K562 (cell line): ENCODE measurements around the gene CDCA3. TPM values are rescaled to one million over a fixed set of nuclear protein-coding genes. Genes with fewer than 3 reads are reported as not detected.

Source experiments
- ATF7 ChIP-seq: fragments of 450-650 bp; IDR thresholded peaks from 2 replicates; pipeline ENCODE4 v1.7.1; 2014; ENCODE audit warnings: mild to moderate bottlenecking, moderate library complexity
- COPS2 ChIP-seq: fragments of 450-650 bp; conservative IDR thresholded peaks from 2 replicates; pipeline ENCODE4 v1.6.1; 2016; ENCODE audit warnings: mild to moderate bottlenecking, moderate library complexity
- ELF4 ChIP-seq: fragments of 450-650 bp; formaldehyde crosslinking; IDR thresholded peaks from 2 replicates; pipeline ENCODE4 v1.4.0; 2022; ENCODE audit warnings: missing genetic modification characterization
- MED1 ChIP-seq: sonication (generic); formaldehyde crosslinking; IDR thresholded peaks from 2 replicates; pipeline ENCODE4 v1.8.1; 2023; ENCODE audit warnings: missing genetic modification reagents, borderline replicate concordance
- NR2C1 ChIP-seq, 2 experiments: fragments of 450-650 bp; IDR thresholded peaks; 2 replicates each; pipeline ENCODE4 v1.6.1; 2017; ENCODE audit warnings: mild to moderate bottlenecking in 2 of 2, antibody characterized with exemption in 1 of 2, inconsistent platforms in 1 of 2, missing compliant biosample characterization in 1 of 2, missing genetic modification characterization in 1 of 2
- PHF21A ChIP-seq: fragments of 450-650 bp; IDR thresholded peaks from 2 replicates; pipeline ENCODE4 v1.6.1; 2017; ENCODE audit warnings: low read depth, borderline replicate concordance
- PHF8 ChIP-seq: fragments of 200-600 bp; sonication (generic); IDR thresholded peaks from 2 replicates; pipeline ENCODE4 v1.6.1; 2012; ENCODE audit warnings: mixed run types, mild to moderate bottlenecking, inconsistent platforms, low read length, moderate library complexity, borderline replicate concordance
- POLR2H ChIP-seq: IDR thresholded peaks from 2 replicates; pipeline ENCODE4 v1.6.1; 2016; ENCODE audit warnings: missing genetic modification characterization, low read depth, mild to moderate bottlenecking, control low read depth, missing compliant biosample characterization, moderate library complexity
- TCF7 ChIP-seq: sonication (generic); IDR thresholded peaks from 2 replicates; pipeline ENCODE4 v1.6.1; 2016; ENCODE audit warnings: antibody characterized with exemption, borderline replicate concordance
- ZNF347 ChIP-seq: fragments of 450-650 bp; formaldehyde crosslinking; IDR thresholded peaks from 2 replicates; pipeline ENCODE4 v1.4.0; 2020; ENCODE audit warnings: low read depth, mild to moderate bottlenecking, moderate library complexity
- ZNF77 ChIP-seq: fragments of 250-450 bp; sonication (Bioruptor Pico); IDR thresholded peaks from 2 replicates; pipeline ENCODE4 v1.5.0; 2020
- polyA plus RNA-seq, 8 experiments: library from polyadenylated mRNA; depleted of rRNA in 4 of 8; stranded (reverse) in 5 of 8; unstranded in 3 of 8; fragments of >200 nt; fragmentation: Nextera tagmentation in 2 of 8; fragmentation: Illumina TruSeq in 1 of 8; extraction: Ambion mirVana in 2 of 8; extraction: Trizol in 1 of 8; gene quantifications; 2 replicates each; pipeline versions ENCODE4 v1.2.1 to v1.2.3, GENCODE V29; 2011 to 2014; ENCODE audit warnings: inconsistent platforms in 1 of 8, missing spikeins in 1 of 8
- total RNA-seq, 7 experiments: library from RNA; depleted of rRNA in 6 of 7; stranded (reverse); fragments of >200 nt in 6 of 7; fragmentation: Illumina TruSeq in 2 of 7; extraction: Trizol in 2 of 7; gene quantifications; 2 replicates each; pipeline versions ENCODE4 v1.2.1 to v1.2.3, GENCODE V29; 2011 to 2021; ENCODE audit warnings: low replicate concordance in 1 of 7
- TF ChIP-seq, protein P1 (sequence below), 2 experiments: fragments of 450-650 bp in 1 of 2; sonication (generic) in 1 of 2; formaldehyde crosslinking in 1 of 2; IDR thresholded peaks; 2 replicates each; pipeline versions ENCODE4 v1.7.1 to v1.9.0; 2016 to 2022; ENCODE audit warnings: inconsistent platforms in 1 of 2, mild to moderate bottlenecking in 1 of 2, missing genetic modification reagents in 1 of 2

CDCA3 gene
- total and polyA plus RNA-seq, 9 of the 15 experiments (the other 6 are each of a cell fraction or from before 2014, with no cell fraction given) = 24.2 to 80.8 (median 55.1) TPM

DNA sequence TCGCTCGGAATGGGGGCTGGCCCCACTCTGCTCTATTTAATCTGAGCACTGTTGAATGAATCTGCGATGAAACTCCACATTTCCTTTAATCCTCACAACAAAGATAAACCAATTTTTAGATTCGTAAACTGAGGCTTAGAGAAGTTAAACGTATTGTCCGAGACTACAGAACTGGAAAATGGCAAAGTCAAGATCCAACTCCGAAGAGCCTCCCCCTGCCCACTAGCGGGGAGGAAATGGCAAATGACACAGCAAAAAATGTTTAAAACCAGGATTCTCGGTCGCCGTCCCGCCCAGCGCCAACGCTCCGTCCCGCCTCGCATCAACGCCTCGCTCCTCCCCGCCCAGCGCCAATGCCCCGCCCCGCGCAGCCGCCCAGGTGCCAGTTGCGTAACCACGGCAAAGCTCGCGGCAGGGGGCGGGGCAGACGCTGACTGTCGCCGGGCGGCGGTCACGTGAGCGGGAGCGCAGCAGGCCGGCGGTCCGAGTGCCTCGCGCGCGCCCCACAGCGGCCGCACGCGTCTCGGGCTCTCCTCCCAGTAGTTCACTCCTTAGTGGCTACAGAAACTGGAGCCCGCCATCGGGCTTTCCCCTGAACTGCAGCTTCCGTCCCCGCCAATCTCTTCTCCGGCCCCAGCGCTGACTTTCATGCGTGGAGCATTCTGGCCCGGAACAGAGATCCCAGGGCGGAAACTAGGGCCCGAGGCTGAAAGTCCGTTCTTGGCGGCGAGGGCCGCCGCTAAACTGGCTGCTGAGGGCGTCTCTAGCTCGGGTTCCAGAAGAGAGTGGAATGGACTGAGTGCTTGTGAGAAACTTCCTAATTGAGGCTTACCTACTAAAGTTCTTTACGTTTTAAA is 39.9 kb upstream of the CDCA3 start (continued):
- TF ChIP-seq ZNF347 (CRISPR knock-in tag) (no peak), POLR2H (peak; percentile 93), ZNF77 (CRISPR knock-in tag) (no peak), PHF8 (peak; percentile 72), PHF21A (no peak), MED1 (CRISPR knock-in tag) (no peak), NR2C1 (IDR thresholded peaks at IDR 0.05) (no peak), NR2C1 (tag; IDR thresholded peaks at IDR 0.05) (no peak), ATF7 (peak; percentile 87), COPS2 (no peak), TCF7 (no peak), ELF4 (no peak)
- TF ChIP-seq, protein P1, sequence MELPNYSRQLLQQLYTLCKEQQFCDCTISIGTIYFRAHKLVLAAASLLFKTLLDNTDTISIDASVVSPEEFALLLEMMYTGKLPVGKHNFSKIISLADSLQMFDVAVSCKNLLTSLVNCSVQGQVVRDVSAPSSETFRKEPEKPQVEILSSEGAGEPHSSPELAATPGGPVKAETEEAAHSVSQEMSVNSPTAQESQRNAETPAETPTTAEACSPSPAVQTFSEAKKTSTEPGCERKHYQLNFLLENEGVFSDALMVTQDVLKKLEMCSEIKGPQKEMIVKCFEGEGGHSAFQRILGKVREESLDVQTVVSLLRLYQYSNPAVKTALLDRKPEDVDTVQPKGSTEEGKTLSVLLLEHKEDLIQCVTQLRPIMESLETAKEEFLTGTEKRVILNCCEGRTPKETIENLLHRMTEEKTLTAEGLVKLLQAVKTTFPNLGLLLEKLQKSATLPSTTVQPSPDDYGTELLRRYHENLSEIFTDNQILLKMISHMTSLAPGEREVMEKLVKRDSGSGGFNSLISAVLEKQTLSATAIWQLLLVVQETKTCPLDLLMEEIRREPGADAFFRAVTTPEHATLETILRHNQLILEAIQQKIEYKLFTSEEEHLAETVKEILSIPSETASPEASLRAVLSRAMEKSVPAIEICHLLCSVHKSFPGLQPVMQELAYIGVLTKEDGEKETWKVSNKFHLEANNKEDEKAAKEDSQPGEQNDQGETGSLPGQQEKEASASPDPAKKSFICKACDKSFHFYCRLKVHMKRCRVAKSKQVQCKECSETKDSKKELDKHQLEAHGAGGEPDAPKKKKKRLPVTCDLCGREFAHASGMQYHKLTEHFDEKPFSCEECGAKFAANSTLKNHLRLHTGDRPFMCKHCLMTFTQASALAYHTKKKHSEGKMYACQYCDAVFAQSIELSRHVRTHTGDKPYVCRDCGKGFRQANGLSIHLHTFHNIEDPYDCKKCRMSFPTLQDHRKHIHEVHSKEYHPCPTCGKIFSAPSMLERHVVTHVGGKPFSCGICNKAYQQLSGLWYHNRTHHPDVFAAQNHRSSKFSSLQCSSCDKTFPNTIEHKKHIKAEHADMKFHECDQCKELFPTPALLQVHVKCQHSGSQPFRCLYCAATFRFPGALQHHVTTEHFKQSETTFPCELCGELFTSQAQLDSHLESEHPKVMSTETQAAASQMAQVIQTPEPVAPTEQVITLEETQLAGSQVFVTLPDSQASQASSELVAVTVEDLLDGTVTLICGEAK (IDR thresholded peaks at IDR 0.05) = peak; percentile 21; the same call in 1 of the 2 replicates
- TF ChIP-seq, protein P1 (CRISPR knock-in tag; IDR thresholded peaks at IDR 0.05) = no peak
